ENCODE measurements around the gene ZIC1. TPM values are rescaled to one million over a fixed set of nuclear protein-coding genes. Genes with fewer than 3 reads are reported as not detected.

ZIC1 gene
- polyA plus RNA-seq (2011; rRNA removed) (19.5 and 28.5 TPM in 2 replicates), polyA minus RNA-seq (2011; rRNA and poly(A)+ RNA removed) (6.2 and 17.0 TPM in 2 replicates)

DNA sequence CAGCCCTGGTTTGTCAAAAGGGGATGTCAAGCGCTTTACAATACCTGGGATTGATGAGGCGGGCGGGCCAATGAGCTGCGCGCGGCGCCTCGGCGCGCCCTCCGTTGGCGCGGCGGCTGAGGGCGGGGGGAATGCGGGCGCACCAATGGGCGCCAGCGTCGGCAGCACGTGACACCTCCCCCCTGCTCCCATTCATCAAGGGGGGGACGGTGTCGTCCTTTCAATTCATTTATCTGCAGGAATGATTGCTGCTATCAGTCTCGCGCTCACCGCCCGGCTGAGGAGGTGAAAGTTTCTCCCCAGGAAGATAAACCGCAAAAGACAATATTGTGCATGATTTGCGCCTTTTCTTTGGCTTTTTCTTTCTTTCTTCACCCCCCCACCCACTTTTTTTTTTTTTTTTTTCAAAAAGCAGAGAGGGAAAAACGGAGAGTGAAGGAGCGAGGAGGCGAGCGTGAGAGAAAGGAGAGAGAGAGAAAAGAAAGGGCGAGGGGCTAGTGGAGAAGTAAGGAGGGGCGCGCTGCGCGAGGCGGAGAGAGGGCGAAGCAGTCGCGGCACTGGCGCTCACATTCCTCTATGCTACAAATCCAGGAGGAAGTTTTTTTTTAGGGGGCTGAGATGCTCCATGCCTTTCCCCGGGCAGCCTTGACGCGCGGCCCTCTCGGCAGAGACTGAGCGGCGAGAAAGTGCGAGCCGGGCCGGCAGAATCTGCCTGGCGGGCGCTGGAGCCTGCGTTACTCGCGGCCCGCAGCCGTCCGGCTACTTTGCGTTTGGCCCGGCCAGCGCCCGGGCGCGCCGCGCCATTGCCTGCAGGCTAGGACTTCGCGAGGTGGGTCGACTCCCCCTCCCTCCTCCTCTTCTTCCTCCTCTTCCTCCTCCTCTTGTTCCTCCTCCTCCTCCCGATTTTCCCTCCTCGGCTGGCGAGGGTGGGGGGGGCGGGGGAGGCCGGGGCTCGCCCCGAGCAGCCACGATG is at the start of gene ZIC1:
Gene ZIC1, plus strand, starts transcription at position 223 of the 973 bp plus-strand sequence. Its CDS starts 748 bp downstream, at position 971.
- peak; percentile 26 for DNase-seq (ENCODE audit: low read depth)
- Histone ChIP-seq H3K36me3 (ENCODE audit: control insufficient read depth, insufficient read depth, low read length) (no peaks in the 10 kb centered on the region), H3K27me3 (ENCODE audit: control insufficient read depth, insufficient read depth, low read length) (peaks cover 20% of the 10 kb centered on the region), H3K4me3 (ENCODE audit: low read depth, low read length) (peak within 1 kb of the TSS; percentile 60)
- CTCF ChIA-PET: no interaction called here
- POLR2A ChIA-PET: interaction anchor here (0.7 kb wide), 3 partner anchors 18 to 246 kb away, joined by 3 to 29 read pairs (median 3); no protein-coding TSS in a partner anchor
- TF ChIP-seq, protein P1, sequence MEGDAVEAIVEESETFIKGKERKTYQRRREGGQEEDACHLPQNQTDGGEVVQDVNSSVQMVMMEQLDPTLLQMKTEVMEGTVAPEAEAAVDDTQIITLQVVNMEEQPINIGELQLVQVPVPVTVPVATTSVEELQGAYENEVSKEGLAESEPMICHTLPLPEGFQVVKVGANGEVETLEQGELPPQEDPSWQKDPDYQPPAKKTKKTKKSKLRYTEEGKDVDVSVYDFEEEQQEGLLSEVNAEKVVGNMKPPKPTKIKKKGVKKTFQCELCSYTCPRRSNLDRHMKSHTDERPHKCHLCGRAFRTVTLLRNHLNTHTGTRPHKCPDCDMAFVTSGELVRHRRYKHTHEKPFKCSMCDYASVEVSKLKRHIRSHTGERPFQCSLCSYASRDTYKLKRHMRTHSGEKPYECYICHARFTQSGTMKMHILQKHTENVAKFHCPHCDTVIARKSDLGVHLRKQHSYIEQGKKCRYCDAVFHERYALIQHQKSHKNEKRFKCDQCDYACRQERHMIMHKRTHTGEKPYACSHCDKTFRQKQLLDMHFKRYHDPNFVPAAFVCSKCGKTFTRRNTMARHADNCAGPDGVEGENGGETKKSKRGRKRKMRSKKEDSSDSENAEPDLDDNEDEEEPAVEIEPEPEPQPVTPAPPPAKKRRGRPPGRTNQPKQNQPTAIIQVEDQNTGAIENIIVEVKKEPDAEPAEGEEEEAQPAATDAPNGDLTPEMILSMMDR (IDR thresholded peaks at IDR 0.05; ENCODE audit: insufficient read depth, low read depth, low read length): no peak

DNA sequence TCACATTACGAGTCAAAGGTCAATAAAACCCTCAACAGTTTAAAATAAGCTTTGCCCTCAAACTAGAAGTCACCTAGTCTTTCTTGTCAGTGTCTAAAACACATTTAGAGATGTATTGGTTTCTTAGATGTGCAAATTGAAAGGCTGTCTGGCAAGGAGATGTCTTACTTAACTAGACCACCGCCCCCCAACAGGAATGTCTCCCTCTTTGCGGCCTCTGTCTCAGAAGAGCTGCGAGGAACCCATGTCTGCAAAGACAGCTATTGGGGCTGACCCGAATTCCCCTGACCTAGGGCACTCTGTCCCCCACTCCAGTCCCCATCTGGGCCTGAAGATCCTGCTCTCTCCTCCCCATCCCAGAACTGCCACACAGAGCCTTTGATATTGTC is 49.1 kb upstream of the ZIC1 start:
- Histone ChIP-seq H3K4me3 (ENCODE audit: low read depth, low read length) (no peak overlapping the region), H3K27me3 (ENCODE audit: control insufficient read depth, insufficient read depth, low read length) (peaks cover 44% of the 10 kb centered on the region), H3K36me3 (ENCODE audit: control insufficient read depth, insufficient read depth, low read length) (no peaks in the 10 kb centered on the region)
- ChIA-PET POLR2A (no interaction called here), CTCF (no interaction called here)
- DNase-seq (ENCODE audit: low read depth): no peak
- TF ChIP-seq, protein P1 (IDR thresholded peaks at IDR 0.05; ENCODE audit: insufficient read depth, low read depth, low read length): no peak

DNA sequence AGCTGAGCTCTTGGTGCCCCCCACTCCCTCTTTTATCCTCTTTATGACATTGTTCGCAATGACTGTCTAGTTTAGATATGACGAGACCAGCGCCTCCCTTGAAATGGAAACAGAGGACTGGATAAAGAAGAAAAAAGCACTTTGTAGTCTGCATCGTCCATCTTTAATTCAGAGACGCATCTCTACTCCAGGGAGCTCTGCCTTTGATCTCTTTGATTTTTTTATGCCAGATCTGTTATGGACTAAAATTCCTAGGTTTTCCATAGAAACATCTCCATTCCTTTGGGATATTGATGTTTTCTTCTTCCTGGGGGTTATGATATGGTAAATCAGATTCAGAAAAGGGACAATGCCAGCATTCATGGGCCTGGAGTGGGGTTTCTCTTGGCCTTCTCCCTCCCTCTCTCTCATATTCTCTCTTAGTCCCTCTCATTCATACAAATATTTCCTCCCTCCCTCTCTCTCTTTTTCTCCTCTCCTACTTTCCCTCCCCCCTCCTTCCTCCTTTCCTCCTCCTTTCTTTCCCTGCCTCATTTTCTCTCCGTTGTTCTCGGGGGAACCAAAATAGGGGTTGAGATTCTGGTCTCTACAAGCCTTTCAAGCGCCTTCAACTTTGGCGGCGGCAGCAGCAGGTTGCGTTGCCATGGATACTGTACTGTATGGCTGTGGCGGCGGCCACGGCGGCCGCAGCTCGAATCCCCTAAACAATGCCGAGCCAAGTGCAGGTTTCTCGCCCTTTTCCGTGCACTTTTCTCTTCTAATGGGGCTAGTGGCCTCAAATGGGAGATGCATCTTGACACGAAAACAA is 48.3 kb upstream of the ZIC1 start:
- peaks cover 44% of the 10 kb centered on the region for H3K27me3 ChIP-seq (ENCODE audit: control insufficient read depth, insufficient read depth, low read length)
- DNase-seq (ENCODE audit: low read depth): no peak
- POLR2A ChIA-PET: no interaction called here
- CTCF ChIA-PET: interaction anchor here (0.7 to 1.3 kb wide), 2 partner anchors 13 to 51 kb away, joined by 3 read pairs; no protein-coding TSS in a partner anchor
- no peaks in the 10 kb centered on the region for H3K36me3 ChIP-seq (ENCODE audit: control insufficient read depth, insufficient read depth, low read length)
- TF ChIP-seq, protein P1 (IDR thresholded peaks at IDR 0.05; ENCODE audit: insufficient read depth, low read depth, low read length): no peak
- no peak overlapping the region for H3K4me3 ChIP-seq (ENCODE audit: low read depth, low read length)

DNA sequence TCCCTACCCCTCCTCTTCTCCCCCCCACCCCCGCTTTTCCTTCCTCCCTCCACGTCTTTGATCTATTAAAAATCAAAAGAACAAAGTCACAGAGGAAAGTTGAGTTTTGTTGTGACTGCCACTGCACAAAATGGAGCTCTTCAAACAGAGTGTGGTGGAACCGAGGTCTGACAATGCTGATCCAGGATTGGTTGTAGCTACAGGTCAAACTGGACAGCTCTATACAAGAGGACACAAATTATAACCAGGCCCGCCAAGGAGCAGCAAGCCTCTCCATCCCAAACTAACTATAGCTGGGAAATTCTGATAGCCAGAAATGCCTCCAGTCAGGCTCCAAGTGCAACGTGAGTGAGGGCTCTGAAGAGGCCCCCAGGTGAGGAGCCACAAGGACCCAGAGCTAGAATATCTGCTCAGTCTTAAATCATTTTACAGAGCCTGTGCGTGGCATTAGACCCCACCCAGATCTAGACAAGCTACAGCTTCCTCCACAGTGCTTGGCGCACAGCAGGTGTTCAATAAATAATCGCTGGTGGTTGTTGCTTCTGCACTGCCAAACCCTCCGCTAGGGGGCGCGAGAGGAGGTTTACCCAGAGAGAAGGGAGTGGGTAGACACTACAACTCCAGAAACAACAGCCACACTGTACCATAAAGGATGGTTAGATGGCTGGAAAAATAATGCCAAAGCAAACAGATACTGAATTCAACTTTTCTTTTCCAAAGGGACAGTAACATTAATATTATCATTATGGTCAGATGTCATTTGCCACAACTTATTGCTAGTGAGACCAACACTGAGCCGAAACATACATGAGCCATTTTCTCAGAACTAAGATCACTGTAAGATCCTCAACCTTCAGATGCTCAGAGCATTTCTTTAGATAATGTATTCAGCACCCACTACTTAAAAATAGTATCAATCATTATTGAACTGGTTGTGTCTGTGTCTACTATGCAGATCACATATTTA is 47.4 kb upstream of the ZIC1 start:
- H3K27me3 ChIP-seq (ENCODE audit: control insufficient read depth, insufficient read depth, low read length): peaks cover 37% of the 10 kb centered on the region
- TF ChIP-seq, protein P1 (IDR thresholded peaks at IDR 0.05; ENCODE audit: insufficient read depth, low read depth, low read length): peak; percentile 64
- DNase-seq (ENCODE audit: low read depth): no peak
- no peaks in the 10 kb centered on the region for H3K36me3 ChIP-seq (ENCODE audit: control insufficient read depth, insufficient read depth, low read length)
- ChIA-PET POLR2A (no interaction called here), CTCF (interaction anchor here (0.6 to 1.3 kb wide), 4 partner anchors 12 to 231 kb away, joined by 3 to 5 read pairs (median 4); no protein-coding TSS in a partner anchor)
- H3K4me3 ChIP-seq (ENCODE audit: low read depth, low read length): no peak overlapping the region

All from BJ (cell line).